K562 (cell line): ENCODE data around the gene TNFRSF18. TPM values are rescaled to one million over a fixed set of nuclear protein-coding genes. Genes with fewer than 3 reads are reported as not detected.

Experiments used
- ARNT ChIP-seq, 2 experiments: fragments of 450-650 bp; IDR thresholded peaks; 2 replicates each; pipeline ENCODE4 v1.6.1; 2016; ENCODE audit warnings: mild to moderate bottlenecking in 1 of 2
- CREBBP ChIP-seq: IDR thresholded peaks from one replicate; pipeline ENCODE4 v1.6.1; 2012; ENCODE audit warnings: low read depth, mild to moderate bottlenecking, control low read depth, inconsistent platforms, low read length
- DACH1 ChIP-seq: fragments of 450-650 bp; IDR thresholded peaks from 2 replicates; pipeline ENCODE4 v1.6.1; 2018; ENCODE audit not compliant: partially characterized antibody
- ESRRB ChIP-seq: fragments of 250-450 bp; sonication (Bioruptor Pico); IDR thresholded peaks from 2 replicates; pipeline ENCODE4 v1.5.0; 2020; ENCODE audit warnings: mild to moderate bottlenecking, moderate library complexity, borderline replicate concordance
- ETV6 ChIP-seq, 3 experiments: fragments of 150-350 bp in 1 of 3; sonication (generic) in 1 of 3; formaldehyde crosslinking in 1 of 3; IDR thresholded peaks; 2 replicates each; pipeline versions ENCODE4 v1.6.1 to v1.8.0; 2014 to 2022; ENCODE audit warnings: borderline replicate concordance in 2 of 3, low read depth in 2 of 3, antibody characterized with exemption in 1 of 3, low read length in 1 of 3, mild to moderate bottlenecking in 1 of 3, missing genetic modification reagents in 1 of 3
- MAZ ChIP-seq, 2 experiments: fragments of 450-650 bp in 1 of 2; sonication (generic) in 1 of 2; formaldehyde crosslinking; IDR thresholded peaks in 1 of 2; conservative IDR thresholded peaks in 1 of 2; 2 replicates each; pipeline versions ENCODE4 v1.4.0 to v1.5.0; 2020; ENCODE audit warnings: mild to moderate bottlenecking in 1 of 2, missing genetic modification reagents in 1 of 2
- MCM2 ChIP-seq: fragments of 450-650 bp; IDR thresholded peaks from 2 replicates; pipeline ENCODE4 v1.6.1; 2017; ENCODE audit warnings: low read depth, mild to moderate bottlenecking
- MITF ChIP-seq: IDR thresholded peaks from 2 replicates; pipeline ENCODE4 v1.6.1; 2014; ENCODE audit warnings: antibody characterized with exemption
- MYNN ChIP-seq, 2 experiments: sonication (generic); formaldehyde crosslinking in 1 of 2; IDR thresholded peaks; 2 replicates each; pipeline versions ENCODE4 v1.5.0 to v1.6.1; 2016 to 2020; ENCODE audit warnings: antibody characterized with exemption in 1 of 2, missing genetic modification reagents in 1 of 2
- NCOA1 ChIP-seq: fragments of 450-650 bp; IDR thresholded peaks from 2 replicates; pipeline ENCODE4 v1.6.1; 2016; ENCODE audit warnings: low read depth
- NFATC3 ChIP-seq: fragments of 450-650 bp; IDR thresholded peaks from 2 replicates; pipeline ENCODE4 v1.6.1; 2017; ENCODE audit warnings: mild to moderate bottlenecking
- NFXL1 ChIP-seq: fragments of 450-650 bp; formaldehyde crosslinking; IDR thresholded peaks from 2 replicates; pipeline ENCODE4 v1.4.0; 2021; ENCODE audit warnings: mild to moderate bottlenecking
- PRMT5 ChIP-seq: sonication (generic); formaldehyde crosslinking; IDR thresholded peaks from 2 replicates; pipeline ENCODE4 v1.5.0; 2020; ENCODE audit warnings: missing genetic modification reagents
- RBFOX2 ChIP-seq: fragments of 200-400 bp; formaldehyde crosslinking; IDR thresholded peaks from 2 replicates; pipeline ENCODE4 v1.6.1; 2017; ENCODE audit warnings: low read depth, mild to moderate bottlenecking, low read length, moderate library complexity
- SMARCB1 ChIP-seq: IDR thresholded peaks from 2 replicates; pipeline ENCODE4 v1.6.1; 2011; ENCODE audit warnings: improper control_type of control experiment, low read depth; ENCODE audit not compliant: insufficient read length
- SMC3 ChIP-seq: conservative IDR thresholded peaks from 2 replicates; pipeline ENCODE4 v1.6.1; 2011; ENCODE audit warnings: low read depth, low read length, improper control_type of control experiment; ENCODE audit not compliant: insufficient read depth
- STAT5A ChIP-seq: IDR thresholded peaks from 2 replicates; pipeline ENCODE4 v1.6.1; 2012; ENCODE audit warnings: low read length, inconsistent platforms, borderline replicate concordance
- SUPT5H ChIP-seq: fragments of 450-650 bp; IDR thresholded peaks from 2 replicates; pipeline ENCODE4 v1.6.1; 2016
- U2AF1 ChIP-seq: fragments of 200-400 bp; formaldehyde crosslinking; optimal IDR thresholded peaks from 2 replicates; pipeline ENCODE3; 2017; ENCODE audit warnings: mild to moderate bottlenecking, low read depth, low read length, moderate library complexity
- ZBED1 ChIP-seq: IDR thresholded peaks from 2 replicates; pipeline ENCODE4 v1.6.1; 2014
- ZBTB49 ChIP-seq: sonication (generic); formaldehyde crosslinking; IDR thresholded peaks from 2 replicates; pipeline ENCODE4 v1.8.0; 2022; ENCODE audit warnings: missing genetic modification reagents, mild to moderate bottlenecking, borderline replicate concordance
- ZEB2 ChIP-seq: fragments of 450-650 bp; IDR thresholded peaks from 2 replicates; pipeline ENCODE4 v1.6.1; 2016
- ZNF511 ChIP-seq: sonication (generic); formaldehyde crosslinking; IDR thresholded peaks from 2 replicates; pipeline ENCODE4 v1.8.0; 2022; ENCODE audit warnings: mild to moderate bottlenecking, missing genetic modification reagents
- ZNF584 ChIP-seq: fragments of 200-800 bp; sonication (Bioruptor generic); IDR thresholded peaks from 2 replicates; pipeline ENCODE4 v1.6.1; 2016; ENCODE audit warnings: low read depth, mild to moderate bottlenecking, missing genetic modification characterization, missing compliant biosample characterization
- ZNF668 ChIP-seq: fragments of 250-450 bp; sonication (Bioruptor Pico); IDR thresholded peaks from 2 replicates; pipeline ENCODE4 v1.8.0; 2022; ENCODE audit warnings: mild to moderate bottlenecking, inconsistent platforms
- ZNF696 ChIP-seq: fragments of 250-450 bp; sonication (Bioruptor Pico); conservative IDR thresholded peaks from 2 replicates; pipeline ENCODE4 v1.4.0; 2020; ENCODE audit warnings: mild to moderate bottlenecking, moderate library complexity
- polyA plus RNA-seq, 8 experiments: library from polyadenylated mRNA; depleted of rRNA in 4 of 8; stranded (reverse) in 5 of 8; unstranded in 3 of 8; fragments of >200 nt; fragmentation: Nextera tagmentation in 2 of 8; fragmentation: Illumina TruSeq in 1 of 8; extraction: Ambion mirVana in 2 of 8; extraction: Trizol in 1 of 8; gene quantifications; 2 replicates each; pipeline versions ENCODE4 v1.2.1 to v1.2.3, GENCODE V29; 2011 to 2014; ENCODE audit warnings: inconsistent platforms in 1 of 8, missing spikeins in 1 of 8
- total RNA-seq, 7 experiments: library from RNA; depleted of rRNA in 6 of 7; stranded (reverse); fragments of >200 nt in 6 of 7; fragmentation: Illumina TruSeq in 2 of 7; extraction: Trizol in 2 of 7; gene quantifications; 2 replicates each; pipeline versions ENCODE4 v1.2.1 to v1.2.3, GENCODE V29; 2011 to 2021; ENCODE audit warnings: low replicate concordance in 1 of 7

Gene TNFRSF18
- total and polyA plus RNA-seq, 9 of the 15 experiments (the other 6 are each of a cell fraction or from before 2014, with no cell fraction given), result 0.24 to 0.27 TPM; not detected in 7

GRCh38 chr1:1231400-1232207 lies 25.2 kb upstream of the TNFRSF18 start, which contains the start of gene SDF4 (continued):
- TF ChIP-seq CREBBP (no peak), ZBED1 (no peak), U2AF1 (peak; percentile 93), MAZ (CRISPR knock-in tag; conservative IDR thresholded peaks at IDR 0.05 in 1 of 2, IDR thresholded peaks at IDR 0.05 in 1 of 2) (peak; percentile 87 to 92), ZBTB49 (no peak), NCOA1 (no peak), ZNF511 (CRISPR knock-in tag) (peak; percentile 74; the same call in 1 of the 2 replicates), STAT5A (no peak; the same call in 1 of the 2 replicates), ZNF668 (CRISPR knock-in tag) (no peak), ZNF696 (CRISPR knock-in tag) (no peak), DACH1 (no peak), NFATC3 (no peak), ARNT (IDR thresholded peaks at IDR 0.05) (no peak), ZEB2 (no peak), SMARCB1 (no peak), NFXL1 (CRISPR knock-in tag) (no peak), MCM2 (no peak), MYNN (IDR thresholded peaks at IDR 0.05) (no peak), MYNN (CRISPR knock-in tag; IDR thresholded peaks at IDR 0.05) (peak; percentile 67; the same call in 1 of the 2 replicates), SMC3 (no peak), RBFOX2 (peak; percentile 96), ESRRB (no peak), SUPT5H (peak; percentile 86), ETV6 (IDR thresholded peaks at IDR 0.05; ENCODE audit: borderline replicate concordance in 1 of 2, low read depth in 2 of 2, low read length in 1 of 2) (no peak), ETV6 (CRISPR knock-in tag; IDR thresholded peaks at IDR 0.05; ENCODE audit: borderline replicate concordance) (no peak; the same call in 1 of the 2 replicates), ZNF584 (CRISPR knock-in tag) (0 out of 2 replicates have a peak, but pooled peaks have one; percentile 26), MITF (no peak; the same call in 1 of the 2 replicates), PRMT5 (CRISPR knock-in tag) (no peak)
